ENCODE results near the gene ITGB4. TPM values are rescaled to one million over a fixed set of nuclear protein-coding genes. Genes with fewer than 3 reads are reported as not detected.

Gene ITGB4
- total and polyA plus RNA-seq, 9 of the 15 experiments (the other 6 are each of a cell fraction or from before 2014, with no cell fraction given): 0.05 to 2.8 (median 0.76) TPM; not detected in 3

- TF ChIP-seq E2F8 (IDR thresholded peaks at IDR 0.05; ENCODE audit: low read depth, partially characterized antibody): no peak
- peak; percentile 78 for TF ChIP-seq SMC3 (conservative IDR thresholded peaks at IDR 0.05; ENCODE audit: insufficient read depth, low read depth, low read length)
- TF ChIP-seq MTF1 (CRISPR knock-in tag; IDR thresholded peaks at IDR 0.05; ENCODE audit: borderline replicate concordance): no peak
- TF ChIP-seq, protein P1, sequence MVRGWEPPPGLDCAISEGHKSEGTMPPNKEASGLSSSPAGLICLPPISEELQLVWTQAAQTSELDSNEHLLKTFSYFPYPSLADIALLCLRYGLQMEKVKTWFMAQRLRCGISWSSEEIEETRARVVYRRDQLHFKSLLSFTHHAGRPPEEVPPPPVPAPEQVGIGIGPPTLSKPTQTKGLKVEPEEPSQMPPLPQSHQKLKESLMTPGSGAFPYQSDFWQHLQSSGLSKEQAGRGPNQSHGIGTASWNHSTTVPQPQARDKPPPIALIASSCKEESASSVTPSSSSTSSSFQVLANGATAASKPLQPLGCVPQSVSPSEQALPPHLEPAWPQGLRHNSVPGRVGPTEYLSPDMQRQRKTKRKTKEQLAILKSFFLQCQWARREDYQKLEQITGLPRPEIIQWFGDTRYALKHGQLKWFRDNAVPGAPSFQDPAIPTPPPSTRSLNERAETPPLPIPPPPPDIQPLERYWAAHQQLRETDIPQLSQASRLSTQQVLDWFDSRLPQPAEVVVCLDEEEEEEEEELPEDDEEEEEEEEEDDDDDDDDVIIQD (CRISPR knock-in tag; IDR thresholded peaks at IDR 0.05): no peak
- TF ChIP-seq CREB3 (tag; conservative IDR thresholded peaks at IDR 0.05; ENCODE audit: low read depth): no peak
- TF ChIP-seq, protein P2, sequence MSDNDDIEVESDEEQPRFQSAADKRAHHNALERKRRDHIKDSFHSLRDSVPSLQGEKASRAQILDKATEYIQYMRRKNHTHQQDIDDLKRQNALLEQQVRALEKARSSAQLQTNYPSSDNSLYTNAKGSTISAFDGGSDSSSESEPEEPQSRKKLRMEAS (CRISPR knock-in tag; IDR thresholded peaks at IDR 0.05): no peak
- no peak for TF ChIP-seq ARID2 (IDR thresholded peaks at IDR 0.05)
- TF ChIP-seq RB1 (IDR thresholded peaks at IDR 0.05; ENCODE audit: low read depth): peak; percentile 65
- TF ChIP-seq ZNF79 (CRISPR knock-in tag; IDR thresholded peaks at IDR 0.05; ENCODE audit: low read depth): no peak
- no peak for TF ChIP-seq DMBX1 (CRISPR knock-in tag; IDR thresholded peaks at IDR 0.05; ENCODE audit: borderline replicate concordance)
- no peak for TF ChIP-seq BDP1 (IDR thresholded peaks at IDR 0.05; ENCODE audit: insufficient read depth, insufficient read length)
- TF ChIP-seq, protein P3, sequence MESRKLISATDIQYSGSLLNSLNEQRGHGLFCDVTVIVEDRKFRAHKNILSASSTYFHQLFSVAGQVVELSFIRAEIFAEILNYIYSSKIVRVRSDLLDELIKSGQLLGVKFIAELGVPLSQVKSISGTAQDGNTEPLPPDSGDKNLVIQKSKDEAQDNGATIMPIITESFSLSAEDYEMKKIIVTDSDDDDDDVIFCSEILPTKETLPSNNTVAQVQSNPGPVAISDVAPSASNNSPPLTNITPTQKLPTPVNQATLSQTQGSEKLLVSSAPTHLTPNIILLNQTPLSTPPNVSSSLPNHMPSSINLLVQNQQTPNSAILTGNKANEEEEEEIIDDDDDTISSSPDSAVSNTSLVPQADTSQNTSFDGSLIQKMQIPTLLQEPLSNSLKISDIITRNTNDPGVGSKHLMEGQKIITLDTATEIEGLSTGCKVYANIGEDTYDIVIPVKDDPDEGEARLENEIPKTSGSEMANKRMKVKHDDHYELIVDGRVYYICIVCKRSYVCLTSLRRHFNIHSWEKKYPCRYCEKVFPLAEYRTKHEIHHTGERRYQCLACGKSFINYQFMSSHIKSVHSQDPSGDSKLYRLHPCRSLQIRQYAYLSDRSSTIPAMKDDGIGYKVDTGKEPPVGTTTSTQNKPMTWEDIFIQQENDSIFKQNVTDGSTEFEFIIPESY (CRISPR knock-in tag; IDR thresholded peaks at IDR 0.05): 0 out of 2 replicates have a peak, but pooled peaks have one; percentile 39
- TF ChIP-seq ATF4 (CRISPR knock-in tag; IDR thresholded peaks at IDR 0.05): 0 out of 2 replicates have a peak, but pooled peaks have one; percentile 28
- TF ChIP-seq FOXP1 (CRISPR knock-in tag; IDR thresholded peaks at IDR 0.05): no peak
- no peak for TF ChIP-seq RBM15 (IDR thresholded peaks at IDR 0.05; ENCODE audit: insufficient read depth, low read length)
- TF ChIP-seq CHCHD3 (CRISPR knock-in tag; IDR thresholded peaks at IDR 0.05): no peak
- no peak for TF ChIP-seq NFRKB (IDR thresholded peaks at IDR 0.05; ENCODE audit: low read depth)
Measured at GRCh38 chr17:75749545-75750389, 28.5 kb downstream of the ITGB4 start (continued).

Data from K562 (cell line).